Large intestine (tissue), 3 donors: ENCODE measurements around the gene TJP3. TPM values are rescaled to one million over a fixed set of nuclear protein-coding genes. Genes with fewer than 3 reads are reported as not detected.
A peak's percentile ranks its signal among the peaks of the same experiment; 100 is the strongest.

Experiments
- DNase-seq, 2 donors: peaks; one replicate each; pipeline versions ENCODE4 v3.0.0 to v3.0.0-alpha.2; 2013
- H3K27ac ChIP-seq: one replicate; pipeline ENCODE4 v1.5.1; 2013; ENCODE audit warnings: low read length
- H3K27me3 ChIP-seq: 2 replicates; pipeline ENCODE4 v1.6.1; 2013; ENCODE audit warnings: low read length; ENCODE audit not compliant: control insufficient read depth, insufficient read depth
- H3K36me3 ChIP-seq: 2 replicates; pipeline ENCODE4 v1.6.1; 2013; ENCODE audit warnings: low read length; ENCODE audit not compliant: control insufficient read depth, insufficient read depth
- H3K4me1 ChIP-seq: one replicate; pipeline ENCODE4 v1.6.1; 2013; ENCODE audit warnings: low read length; ENCODE audit not compliant: control insufficient read depth, insufficient read depth
- H3K4me3 ChIP-seq: one replicate; pipeline ENCODE4 v1.5.1; 2013; ENCODE audit warnings: low read length
- H3K9me3 ChIP-seq: one replicate; pipeline ENCODE4 v1.6.1; 2013; ENCODE audit warnings: mild to moderate bottlenecking, low read depth, low read length, moderate library complexity; ENCODE audit not compliant: control insufficient read depth
- WGBS: methylation state at CpG from one replicate; pipeline ENCODE4 v1.1.5; 2013; ENCODE audit warnings: low lambda C conversion rate; ENCODE audit not compliant: insufficient coverage; 5-methylcytosine and 5-hydroxymethylcytosine counted together
- polyA plus RNA-seq: library from polyadenylated mRNA; unstranded; fragments of 120-200 nt; gene quantifications from one replicate; pipeline ENCODE4 v1.2.1, GENCODE V29; 2013

TJP3 gene
- polyA plus RNA-seq, 1 donor = 73.4 TPM

- Histone ChIP-seq H3K4me3 (no peak overlapping the region), H3K36me3 (peaks cover 10% of the 10 kb centered on the region), H3K27ac (no peak overlapping the region), H3K27me3 (no peaks in the 10 kb centered on the region), H3K9me3 (peaks cover 7% of the 10 kb centered on the region), H3K4me1 (peaks cover 6% of the 10 kb centered on the region)
- DNase-seq = no peak
- WGBS = 40% methylated on average over 1 of the region's 17 CpGs
Measured at GRCh38 chr19:3682741-3683404, 25.3 kb upstream of the TJP3 start.

DNA sequence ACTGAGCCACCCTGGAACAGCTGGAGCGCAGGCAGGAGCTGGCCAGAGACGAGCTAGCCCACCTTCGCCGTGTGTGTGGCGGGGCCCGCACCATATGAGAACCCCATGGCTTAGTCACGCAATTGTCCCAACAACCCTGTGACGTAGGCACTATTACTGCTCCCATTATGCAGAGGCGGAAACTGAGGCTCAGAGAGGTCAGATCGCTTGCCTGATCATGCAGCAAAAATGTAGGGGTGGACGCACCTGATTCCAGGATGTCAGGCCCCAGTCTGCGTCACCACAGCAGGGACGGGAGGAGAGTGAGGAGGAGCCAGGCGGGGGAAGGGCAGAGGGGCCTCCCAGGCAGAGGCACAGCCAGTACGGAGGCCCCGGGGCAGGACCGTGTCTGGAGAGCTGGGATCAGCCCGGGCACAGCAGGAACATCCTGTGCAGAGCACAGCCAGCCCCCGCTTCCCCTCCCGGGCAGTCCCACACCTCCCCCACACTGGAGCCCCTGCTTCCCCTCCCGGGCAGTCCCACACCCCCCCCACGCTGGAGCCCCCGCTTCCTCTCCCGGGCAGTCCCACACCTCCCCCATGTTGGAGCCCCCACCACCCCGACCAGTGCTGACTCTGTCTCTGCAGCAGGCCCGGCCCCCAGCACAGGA is 24.7 kb upstream of the TJP3 start:
- H3K27ac ChIP-seq = no peak overlapping the region
- WGBS = no CpG with 5 or more reads among the region's 26 CpGs
- H3K27me3 ChIP-seq = no peaks in the 10 kb centered on the region
- H3K36me3 ChIP-seq = peaks cover 10% of the 10 kb centered on the region
- no peak overlapping the region for H3K4me3 ChIP-seq
- no peak for DNase-seq
- peaks cover 7% of the 10 kb centered on the region for H3K9me3 ChIP-seq
- H3K4me1 ChIP-seq = peaks cover 12% of the 10 kb centered on the region

GRCh38 chr19:3684054-3684816 is 23.9 kb upstream of the TJP3 start:
- Histone ChIP-seq H3K27ac (no peak overlapping the region), H3K27me3 (no peaks in the 10 kb centered on the region), H3K36me3 (peaks cover 10% of the 10 kb centered on the region), H3K4me3 (no peak overlapping the region), H3K9me3 (peaks cover 7% of the 10 kb centered on the region), H3K4me1 (peaks cover 14% of the 10 kb centered on the region)
- no CpG with 5 or more reads among the region's 23 CpGs for WGBS
- no peak for DNase-seq

DNA sequence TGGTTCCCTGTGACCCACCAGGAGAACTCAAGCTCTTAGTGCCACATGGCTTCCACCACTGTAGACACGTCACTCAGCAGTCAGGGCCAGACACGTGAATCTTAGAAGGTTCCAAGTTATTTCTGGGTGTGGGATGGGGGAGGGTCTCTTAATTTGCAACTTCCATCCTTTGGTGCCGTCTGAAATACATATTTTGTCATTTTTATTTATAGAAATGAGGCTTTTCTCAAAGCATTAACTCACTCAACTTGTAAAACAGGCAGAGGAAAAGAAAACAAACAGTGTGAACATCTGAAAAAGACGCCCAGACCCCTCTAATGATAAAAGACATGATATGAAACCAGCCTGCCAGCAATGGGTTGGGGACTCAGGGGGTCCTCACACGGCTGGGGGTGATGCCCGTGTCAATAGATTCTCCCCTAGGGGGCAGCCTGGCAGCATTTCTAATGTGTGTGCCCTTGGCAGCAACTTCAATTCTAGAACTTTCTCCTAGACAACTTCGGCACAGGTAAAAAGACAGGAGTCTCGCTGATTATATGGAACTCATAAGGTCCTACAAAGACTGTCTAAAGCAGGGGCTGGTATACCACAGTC is 23.3 kb upstream of the TJP3 start:
- no peak for DNase-seq
- Histone ChIP-seq H3K36me3 (peaks cover 9% of the 10 kb centered on the region), H3K27ac (no peak overlapping the region), H3K4me3 (no peak overlapping the region), H3K9me3 (peaks cover 7% of the 10 kb centered on the region), H3K4me1 (peaks cover 14% of the 10 kb centered on the region), H3K27me3 (no peaks in the 10 kb centered on the region)
- 80% methylated on average over 1 of the region's 8 CpGs for WGBS

DNA sequence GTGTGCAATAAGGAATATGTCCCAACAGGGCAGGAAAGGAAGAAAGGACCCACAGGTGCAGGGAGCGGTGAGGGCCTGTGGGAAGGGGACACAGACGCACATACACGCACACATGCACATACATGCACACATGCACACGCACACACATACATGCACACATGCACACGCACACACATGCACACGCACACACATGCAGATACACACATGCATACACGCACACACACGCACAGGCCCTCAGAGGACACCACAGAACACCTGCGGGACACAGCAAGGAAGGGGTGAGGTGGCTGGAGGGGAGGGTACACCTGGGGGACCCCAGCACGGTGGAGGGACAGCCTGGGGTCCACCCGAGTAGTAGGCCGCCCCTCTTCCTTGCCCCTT is 20.8 kb upstream of the TJP3 start:
- H3K4me3 ChIP-seq = peak overlapping the region; percentile 51
- no peak for DNase-seq
- peaks cover 7% of the 10 kb centered on the region for H3K36me3 ChIP-seq
- H3K27me3 ChIP-seq = no peaks in the 10 kb centered on the region
- peak overlapping the region; percentile 46 for H3K27ac ChIP-seq
- peaks cover 22% of the 10 kb centered on the region for H3K9me3 ChIP-seq
- peaks cover 14% of the 10 kb centered on the region for H3K4me1 ChIP-seq
- no CpG with 5 or more reads among the region's 12 CpGs for WGBS

DNA sequence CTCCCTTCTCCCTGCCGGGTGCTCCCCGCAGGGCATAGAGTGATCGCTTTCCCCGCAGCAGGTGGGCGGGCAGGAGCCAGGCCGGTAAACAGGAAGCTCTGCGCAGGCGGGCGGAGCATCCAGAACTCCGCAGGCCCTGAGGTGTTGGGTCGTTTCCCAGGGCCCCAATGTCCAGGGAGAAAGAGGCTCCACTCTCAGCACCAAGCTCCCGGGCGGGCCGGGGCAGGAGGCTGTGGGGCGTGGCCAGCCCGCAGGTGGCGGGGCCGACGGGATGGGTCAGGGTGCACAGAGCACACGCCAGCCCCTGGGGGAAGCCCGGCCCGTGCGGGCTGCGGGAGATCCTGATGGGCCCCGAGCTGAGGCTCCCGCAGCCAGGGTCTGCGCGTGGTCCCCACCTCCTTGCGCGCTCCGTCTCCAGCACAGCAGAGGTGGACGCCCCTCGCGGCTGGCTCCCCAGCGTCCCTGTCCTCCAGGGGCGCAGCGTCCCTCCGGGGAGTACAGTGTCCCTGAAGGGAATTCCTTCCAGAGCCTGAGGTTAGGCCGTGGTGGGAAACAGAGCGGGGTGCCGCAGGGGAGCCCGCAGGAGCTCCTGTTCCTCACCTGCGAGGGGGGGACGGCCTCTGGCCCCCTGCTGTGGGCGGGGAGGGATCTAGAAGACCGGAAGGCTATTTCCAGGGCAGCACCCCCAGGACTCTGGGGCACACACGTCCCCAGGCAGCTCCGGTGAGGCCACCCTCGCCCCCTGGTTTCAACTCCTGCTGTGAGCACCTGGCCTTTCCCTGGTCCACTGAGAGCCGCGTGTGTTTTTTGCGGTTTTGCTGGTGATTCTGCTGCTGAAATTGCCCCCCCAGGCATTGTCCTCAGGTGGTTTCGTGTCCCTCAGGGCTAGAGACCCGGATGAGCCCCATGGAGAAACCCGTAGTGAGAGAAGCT is 20.1 kb upstream of the TJP3 start:
- peaks cover 14% of the 10 kb centered on the region for H3K4me1 ChIP-seq
- H3K27me3 ChIP-seq = no peaks in the 10 kb centered on the region
- H3K27ac ChIP-seq = peak overlapping the region; percentile 46
- H3K4me3 ChIP-seq = peak overlapping the region; percentile 51
- peaks cover 22% of the 10 kb centered on the region for H3K9me3 ChIP-seq
- peaks cover 6% of the 10 kb centered on the region for H3K36me3 ChIP-seq
- no CpG with 5 or more reads among the region's 55 CpGs for WGBS
- peak in 1 of 2 donors; percentile 69 for DNase-seq

DNA sequence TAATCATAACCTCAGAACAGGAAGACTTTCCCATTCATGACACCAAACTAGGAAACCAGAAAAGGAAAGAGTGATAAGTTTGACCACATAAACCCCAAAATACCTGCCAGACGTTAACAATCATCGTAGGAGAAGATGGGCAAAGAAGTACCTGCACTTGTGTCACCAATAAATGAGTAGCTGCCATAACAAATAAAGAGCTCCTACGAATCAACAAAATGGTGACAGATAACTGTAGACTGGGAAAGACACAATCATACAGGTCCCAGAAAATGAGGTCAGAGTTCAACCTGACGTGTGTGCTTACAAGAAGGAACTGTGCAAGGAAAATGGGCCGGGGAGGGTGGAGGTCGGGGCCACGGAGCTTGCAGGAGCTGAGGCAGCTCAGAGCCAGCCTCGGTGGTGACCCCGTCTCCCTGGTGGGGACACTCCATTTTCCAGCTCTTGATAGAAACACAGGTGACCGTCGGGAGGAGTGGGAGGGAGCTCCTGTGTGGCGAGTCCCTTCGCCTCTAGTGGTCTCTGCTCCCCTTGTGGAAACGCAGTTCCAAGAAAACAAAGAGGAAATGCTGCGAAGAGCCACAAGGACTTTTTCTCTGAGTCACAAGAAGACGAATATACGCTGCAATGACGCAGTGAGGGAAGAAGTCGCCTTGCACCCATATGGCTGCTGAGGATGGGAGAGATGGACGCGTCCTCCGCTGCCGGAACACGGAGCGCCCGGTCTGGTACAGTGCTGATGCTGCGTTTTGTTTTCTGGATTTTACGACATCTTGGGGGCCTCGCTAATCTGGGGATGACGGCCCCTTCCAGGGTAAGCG is 17.4 kb upstream of the TJP3 start:
- WGBS = 91% methylated on average over 4 of the region's 31 CpGs
- no peak overlapping the region for H3K4me3 ChIP-seq
- H3K4me1 ChIP-seq = peaks cover 14% of the 10 kb centered on the region
- H3K27ac ChIP-seq = no peak overlapping the region
- H3K9me3 ChIP-seq = peaks cover 15% of the 10 kb centered on the region
- H3K36me3 ChIP-seq = peaks cover 5% of the 10 kb centered on the region
- DNase-seq = no peak
- H3K27me3 ChIP-seq = no peaks in the 10 kb centered on the region

DNA sequence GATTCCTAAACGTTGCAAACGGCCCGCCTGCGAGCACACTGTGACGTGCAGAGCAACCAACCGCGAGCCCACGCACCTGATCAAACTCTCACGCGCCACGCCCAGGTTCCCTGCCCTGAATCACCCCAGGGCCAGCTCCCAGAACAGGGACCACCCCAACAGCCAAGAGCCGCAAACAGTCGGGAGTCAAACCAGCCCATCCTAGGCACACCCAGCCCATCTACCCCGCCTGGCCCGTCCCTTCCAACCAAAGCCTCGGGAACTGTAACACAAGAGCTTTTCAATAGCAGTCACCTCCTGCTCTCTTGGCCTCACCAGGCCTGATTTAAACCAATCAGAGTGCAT is 16.8 kb upstream of the TJP3 start:
- Histone ChIP-seq H3K4me1 (peaks cover 14% of the 10 kb centered on the region), H3K9me3 (peaks cover 15% of the 10 kb centered on the region), H3K27me3 (no peaks in the 10 kb centered on the region), H3K4me3 (no peak overlapping the region), H3K27ac (no peak overlapping the region), H3K36me3 (peaks cover 5% of the 10 kb centered on the region)
- DNase-seq = no peak
- no CpG with 5 or more reads among the region's 16 CpGs for WGBS

GRCh38 chr19:3691726-3692125 is 16.5 kb upstream of the TJP3 start:
- DNase-seq = no peak
- H3K36me3 ChIP-seq = peaks cover 5% of the 10 kb centered on the region
- no peak overlapping the region for H3K4me3 ChIP-seq
- WGBS = no CpG with 5 or more reads among the region's 18 CpGs
- H3K9me3 ChIP-seq = peaks cover 15% of the 10 kb centered on the region
- H3K4me1 ChIP-seq = peaks cover 14% of the 10 kb centered on the region
- no peak overlapping the region for H3K27ac ChIP-seq
- no peaks in the 10 kb centered on the region for H3K27me3 ChIP-seq
